K562 (cell line): ENCODE results near the gene CREB3L1. TPM values are rescaled to one million over a fixed set of nuclear protein-coding genes. Genes with fewer than 3 reads are reported as not detected.

Experiments used
- ARHGAP35 ChIP-seq: fragments of 450-650 bp; IDR thresholded peaks from 2 replicates; pipeline ENCODE4 v1.6.1; 2018; ENCODE audit not compliant: partially characterized antibody
- DIDO1 ChIP-seq: fragments of 450-650 bp; IDR thresholded peaks from 2 replicates; pipeline ENCODE4 v1.6.1; 2016; ENCODE audit warnings: low read depth, missing biosample characterization, missing genetic modification characterization
- ESRRB ChIP-seq: fragments of 250-450 bp; sonication (Bioruptor Pico); IDR thresholded peaks from 2 replicates; pipeline ENCODE4 v1.5.0; 2020; ENCODE audit warnings: mild to moderate bottlenecking, moderate library complexity, borderline replicate concordance
- IRF2 ChIP-seq: sonication (generic); formaldehyde crosslinking; IDR thresholded peaks from 2 replicates; pipeline ENCODE4 v1.8.1; 2022; ENCODE audit warnings: mild to moderate bottlenecking, missing genetic modification reagents
- KLF13 ChIP-seq: fragments of 450-650 bp; IDR thresholded peaks from 2 replicates; pipeline ENCODE4 v1.6.1; 2016; ENCODE audit warnings: missing genetic modification characterization, low read depth, mild to moderate bottlenecking, missing compliant biosample characterization, moderate library complexity, borderline replicate concordance
- SMAD1 ChIP-seq: fragments of 150-350 bp; IDR thresholded peaks from 2 replicates; pipeline ENCODE4 v1.6.1; 2014; ENCODE audit warnings: low read length, low read depth; ENCODE audit not compliant: partially characterized antibody
- SUPT5H ChIP-seq: fragments of 450-650 bp; IDR thresholded peaks from 2 replicates; pipeline ENCODE4 v1.6.1; 2016
- TCFL5 ChIP-seq: fragments of 250-450 bp; sonication (Bioruptor Pico); conservative IDR thresholded peaks from 2 replicates; pipeline ENCODE4 v1.6.1; 2021; ENCODE audit warnings: mild to moderate bottlenecking, moderate library complexity, matching md5 sums
- YBX1 ChIP-seq: fragments of 450-650 bp; IDR thresholded peaks from 2 replicates; pipeline ENCODE4 v1.7.1; 2016; ENCODE audit warnings: mild to moderate bottlenecking
- ZNF134 ChIP-seq: fragments of 250-450 bp; sonication (Bioruptor Pico); conservative IDR thresholded peaks from 2 replicates; pipeline ENCODE4 v1.4.0; 2020
- ZNF3 ChIP-seq: fragments of 250-450 bp; sonication (Bioruptor Pico); IDR thresholded peaks from 2 replicates; pipeline ENCODE4 v1.5.0; 2021; ENCODE audit warnings: mild to moderate bottlenecking, moderate library complexity
- polyA plus RNA-seq, 8 experiments: library from polyadenylated mRNA; depleted of rRNA in 4 of 8; stranded (reverse) in 5 of 8; unstranded in 3 of 8; fragments of >200 nt; fragmentation: Nextera tagmentation in 2 of 8; fragmentation: Illumina TruSeq in 1 of 8; extraction: Ambion mirVana in 2 of 8; extraction: Trizol in 1 of 8; gene quantifications; 2 replicates each; pipeline versions ENCODE4 v1.2.1 to v1.2.3, GENCODE V29; 2011 to 2014; ENCODE audit warnings: inconsistent platforms in 1 of 8, missing spikeins in 1 of 8
- total RNA-seq, 7 experiments: library from RNA; depleted of rRNA in 6 of 7; stranded (reverse); fragments of >200 nt in 6 of 7; fragmentation: Illumina TruSeq in 2 of 7; extraction: Trizol in 2 of 7; gene quantifications; 2 replicates each; pipeline versions ENCODE4 v1.2.1 to v1.2.3, GENCODE V29; 2011 to 2021; ENCODE audit warnings: low replicate concordance in 1 of 7
- TF ChIP-seq, protein P1 (sequence below), 2 experiments: fragments of 450-650 bp; IDR thresholded peaks; 2 replicates each; pipeline ENCODE4 v1.6.1; 2016; ENCODE audit warnings: mild to moderate bottlenecking in 2 of 2, borderline replicate concordance in 1 of 2, low read depth in 1 of 2, moderate library complexity in 1 of 2
- TF ChIP-seq, protein P2 (sequence below): fragments of 250-450 bp; sonication (Bioruptor Pico); IDR thresholded peaks from 2 replicates; pipeline ENCODE4 v1.4.0; 2020
- TF ChIP-seq, protein P3 (sequence below), 2 experiments: IDR thresholded peaks in 1 of 2; conservative IDR thresholded peaks in 1 of 2; 2 replicates each; pipeline ENCODE4 v1.6.1; 2016; ENCODE audit warnings: low read depth in 2 of 2, mild to moderate bottlenecking in 1 of 2, missing compliant biosample characterization in 1 of 2, missing genetic modification characterization in 1 of 2, moderate library complexity in 1 of 2

Gene CREB3L1
- total and polyA plus RNA-seq, 9 of the 15 experiments (the other 6 are each of a cell fraction or from before 2014, with no cell fraction given) = 1.2 to 27.6 (median 3.7) TPM

DNA sequence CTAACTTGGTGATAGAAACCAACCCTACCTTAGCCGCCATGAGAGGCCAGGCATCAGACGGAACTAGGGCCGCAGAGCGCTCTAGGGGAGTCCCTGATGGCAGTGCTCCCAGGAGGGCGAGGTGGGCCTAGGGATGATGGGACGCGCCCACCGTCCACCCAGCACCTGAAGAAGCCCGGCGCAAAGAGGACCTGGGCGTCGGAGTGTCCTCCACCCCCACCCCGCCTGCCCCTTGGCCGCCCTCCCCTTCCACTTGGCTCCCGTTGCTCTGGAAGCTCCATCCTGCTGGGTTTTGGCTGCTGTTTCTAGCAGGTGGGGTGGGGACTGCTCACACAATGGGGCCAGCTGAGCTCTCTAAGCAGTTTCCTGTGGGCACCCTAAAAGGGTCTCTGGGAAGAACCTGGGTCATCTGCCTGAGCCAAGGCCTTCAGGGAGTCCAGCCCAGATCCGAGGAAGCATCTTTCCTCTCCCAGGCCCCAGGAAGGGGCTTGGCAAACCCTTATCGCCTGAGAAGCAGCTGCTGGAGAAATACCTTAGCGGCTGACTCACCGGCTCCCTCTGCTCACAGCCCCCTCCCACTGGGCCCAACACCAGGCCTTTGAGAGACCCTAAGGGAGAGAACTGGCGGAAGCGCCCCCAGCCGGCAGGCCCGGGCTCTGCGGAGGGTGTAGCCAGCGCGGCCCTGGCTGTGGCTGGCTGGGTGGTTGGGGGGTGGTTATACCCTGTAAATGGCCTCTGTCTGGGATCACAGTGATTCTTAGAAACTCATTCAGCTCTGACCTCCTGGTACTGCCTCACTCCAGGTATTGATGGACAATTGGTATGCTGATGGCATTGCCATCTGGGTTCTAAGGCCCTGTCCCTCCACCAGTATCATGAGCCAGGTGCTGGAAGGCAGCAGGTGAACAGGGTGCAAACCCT lies 19.3 kb downstream of the CREB3L1 start (continued):
- TF ChIP-seq, protein P1, sequence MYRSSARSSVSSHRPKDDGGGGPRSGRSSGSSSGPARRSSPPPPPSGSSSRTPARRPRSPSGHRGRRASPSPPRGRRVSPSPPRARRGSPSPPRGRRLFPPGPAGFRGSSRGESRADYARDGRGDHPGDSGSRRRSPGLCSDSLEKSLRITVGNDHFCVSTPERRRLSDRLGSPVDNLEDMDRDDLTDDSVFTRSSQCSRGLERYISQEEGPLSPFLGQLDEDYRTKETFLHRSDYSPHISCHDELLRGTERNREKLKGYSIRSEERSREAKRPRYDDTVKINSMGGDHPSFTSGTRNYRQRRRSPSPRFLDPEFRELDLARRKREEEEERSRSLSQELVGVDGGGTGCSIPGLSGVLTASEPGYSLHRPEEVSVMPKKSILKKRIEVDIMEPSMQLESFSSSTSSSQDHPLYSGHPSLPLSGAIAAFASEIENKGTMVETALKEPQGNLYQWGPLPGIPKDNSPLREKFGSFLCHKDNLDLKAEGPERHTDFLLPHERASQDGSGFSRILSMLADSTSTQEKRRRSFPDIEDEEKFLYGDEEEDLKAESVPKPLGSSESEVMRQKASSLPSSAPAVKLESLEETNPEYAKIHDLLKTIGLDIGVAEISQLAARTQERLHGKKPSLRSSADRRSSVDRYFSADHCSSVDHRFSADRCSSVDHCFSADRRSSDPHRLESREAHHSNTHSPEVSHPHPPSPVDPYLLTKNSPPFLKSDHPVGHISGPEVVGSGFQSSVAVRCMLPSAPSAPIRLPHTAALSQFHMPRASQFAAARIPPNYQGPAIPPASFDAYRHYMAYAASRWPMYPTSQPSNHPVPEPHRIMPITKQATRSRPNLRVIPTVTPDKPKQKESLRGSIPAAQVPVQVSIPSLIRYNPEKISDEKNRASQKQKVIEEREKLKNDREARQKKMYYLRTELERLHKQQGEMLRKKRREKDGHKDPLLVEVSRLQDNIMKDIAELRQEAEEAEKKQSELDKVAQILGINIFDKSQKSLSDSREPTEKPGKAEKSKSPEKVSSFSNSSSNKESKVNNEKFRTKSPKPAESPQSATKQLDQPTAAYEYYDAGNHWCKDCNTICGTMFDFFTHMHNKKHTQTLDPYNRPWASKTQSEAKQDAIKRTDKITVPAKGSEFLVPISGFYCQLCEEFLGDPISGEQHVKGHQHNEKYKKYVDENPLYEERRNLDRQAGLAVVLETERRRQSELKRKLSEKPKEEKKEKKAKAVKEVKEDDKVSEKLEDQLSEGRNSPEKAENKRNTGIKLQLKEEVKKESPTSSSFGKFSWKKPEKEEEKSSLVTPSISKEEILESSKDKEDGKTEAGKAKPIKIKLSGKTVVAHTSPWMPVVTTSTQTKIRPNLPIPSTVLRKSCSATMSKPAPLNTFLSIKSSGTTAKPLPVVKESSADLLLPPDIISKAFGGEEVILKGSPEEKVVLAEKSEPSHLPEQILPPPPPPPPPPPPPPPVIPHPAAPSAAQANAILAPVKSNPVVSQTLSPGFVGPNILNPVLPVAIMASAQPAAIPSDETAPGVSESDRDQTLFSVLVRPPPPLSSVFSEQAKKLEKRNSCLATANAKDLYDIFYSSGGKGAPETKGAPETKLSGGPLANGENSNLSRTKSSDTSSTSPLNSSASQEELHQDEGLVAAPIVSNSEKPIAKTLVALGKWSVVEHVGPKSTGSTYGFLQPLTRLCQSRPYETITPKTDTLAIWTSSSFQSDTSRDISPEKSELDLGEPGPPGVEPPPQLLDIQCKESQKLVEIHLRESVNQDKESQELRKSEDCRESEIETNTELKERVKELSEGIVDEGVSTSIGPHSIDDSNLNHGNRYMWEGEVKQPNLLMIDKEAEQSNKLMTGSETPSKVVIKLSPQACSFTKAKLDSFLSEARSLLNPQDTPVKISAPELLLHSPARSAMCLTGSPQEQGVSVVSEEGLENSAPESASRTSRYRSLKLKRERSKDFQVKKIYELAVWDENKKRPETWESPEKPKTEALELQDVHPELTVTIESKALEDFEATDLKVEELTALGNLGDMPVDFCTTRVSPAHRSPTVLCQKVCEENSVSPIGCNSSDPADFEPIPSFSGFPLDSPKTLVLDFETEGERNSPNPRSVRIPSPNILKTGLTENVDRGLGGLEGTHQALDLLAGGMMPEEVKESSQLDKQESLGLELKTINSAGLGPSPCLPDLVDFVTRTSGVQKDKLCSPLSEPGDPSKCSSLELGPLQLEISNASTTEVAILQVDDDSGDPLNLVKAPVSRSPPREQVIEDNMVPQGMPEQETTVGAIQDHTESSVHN (IDR thresholded peaks at IDR 0.05; ENCODE audit: borderline replicate concordance in 1 of 2, low read depth in 1 of 2) = peak in 1 of 2 experiments; percentile 85; a peak in 2 of 4 replicates
- no peak for TF ChIP-seq TCFL5
- no peak for TF ChIP-seq YBX1
- no peak for TF ChIP-seq ZNF134
- no peak for TF ChIP-seq ARHGAP35
- TF ChIP-seq KLF13 (tag) = 0 out of 2 replicates have a peak, but pooled peaks have one; percentile 40
- TF ChIP-seq, protein P2, sequence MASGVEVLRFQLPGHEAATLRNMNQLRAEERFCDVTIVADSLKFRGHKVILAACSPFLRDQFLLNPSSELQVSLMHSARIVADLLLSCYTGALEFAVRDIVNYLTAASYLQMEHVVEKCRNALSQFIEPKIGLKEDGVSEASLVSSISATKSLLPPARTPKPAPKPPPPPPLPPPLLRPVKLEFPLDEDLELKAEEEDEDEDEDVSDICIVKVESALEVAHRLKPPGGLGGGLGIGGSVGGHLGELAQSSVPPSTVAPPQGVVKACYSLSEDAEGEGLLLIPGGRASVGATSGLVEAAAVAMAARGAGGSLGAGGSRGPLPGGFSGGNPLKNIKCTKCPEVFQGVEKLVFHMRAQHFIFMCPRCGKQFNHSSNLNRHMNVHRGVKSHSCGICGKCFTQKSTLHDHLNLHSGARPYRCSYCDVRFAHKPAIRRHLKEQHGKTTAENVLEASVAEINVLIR = no peak
- TF ChIP-seq ZNF3 (CRISPR knock-in tag) = no peak
- no peak for TF ChIP-seq DIDO1 (tag)
- TF ChIP-seq SMAD1 = no peak
- TF ChIP-seq IRF2 (CRISPR knock-in tag) = no peak
- TF ChIP-seq SUPT5H = no peak
- TF ChIP-seq, protein P3, sequence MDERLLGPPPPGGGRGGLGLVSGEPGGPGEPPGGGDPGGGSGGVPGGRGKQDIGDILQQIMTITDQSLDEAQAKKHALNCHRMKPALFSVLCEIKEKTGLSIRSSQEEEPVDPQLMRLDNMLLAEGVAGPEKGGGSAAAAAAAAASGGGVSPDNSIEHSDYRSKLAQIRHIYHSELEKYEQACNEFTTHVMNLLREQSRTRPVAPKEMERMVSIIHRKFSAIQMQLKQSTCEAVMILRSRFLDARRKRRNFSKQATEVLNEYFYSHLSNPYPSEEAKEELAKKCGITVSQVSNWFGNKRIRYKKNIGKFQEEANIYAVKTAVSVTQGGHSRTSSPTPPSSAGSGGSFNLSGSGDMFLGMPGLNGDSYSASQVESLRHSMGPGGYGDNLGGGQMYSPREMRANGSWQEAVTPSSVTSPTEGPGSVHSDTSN (CRISPR knock-in tag; IDR thresholded peaks at IDR 0.05; ENCODE audit: low read depth) = no peak
- TF ChIP-seq, protein P3 (tag; conservative IDR thresholded peaks at IDR 0.05; ENCODE audit: low read depth) = no peak
- no peak for TF ChIP-seq ESRRB (CRISPR knock-in tag)
